ENCODE results near the gene TNFSF13.

Gene TNFSF13

DNA sequence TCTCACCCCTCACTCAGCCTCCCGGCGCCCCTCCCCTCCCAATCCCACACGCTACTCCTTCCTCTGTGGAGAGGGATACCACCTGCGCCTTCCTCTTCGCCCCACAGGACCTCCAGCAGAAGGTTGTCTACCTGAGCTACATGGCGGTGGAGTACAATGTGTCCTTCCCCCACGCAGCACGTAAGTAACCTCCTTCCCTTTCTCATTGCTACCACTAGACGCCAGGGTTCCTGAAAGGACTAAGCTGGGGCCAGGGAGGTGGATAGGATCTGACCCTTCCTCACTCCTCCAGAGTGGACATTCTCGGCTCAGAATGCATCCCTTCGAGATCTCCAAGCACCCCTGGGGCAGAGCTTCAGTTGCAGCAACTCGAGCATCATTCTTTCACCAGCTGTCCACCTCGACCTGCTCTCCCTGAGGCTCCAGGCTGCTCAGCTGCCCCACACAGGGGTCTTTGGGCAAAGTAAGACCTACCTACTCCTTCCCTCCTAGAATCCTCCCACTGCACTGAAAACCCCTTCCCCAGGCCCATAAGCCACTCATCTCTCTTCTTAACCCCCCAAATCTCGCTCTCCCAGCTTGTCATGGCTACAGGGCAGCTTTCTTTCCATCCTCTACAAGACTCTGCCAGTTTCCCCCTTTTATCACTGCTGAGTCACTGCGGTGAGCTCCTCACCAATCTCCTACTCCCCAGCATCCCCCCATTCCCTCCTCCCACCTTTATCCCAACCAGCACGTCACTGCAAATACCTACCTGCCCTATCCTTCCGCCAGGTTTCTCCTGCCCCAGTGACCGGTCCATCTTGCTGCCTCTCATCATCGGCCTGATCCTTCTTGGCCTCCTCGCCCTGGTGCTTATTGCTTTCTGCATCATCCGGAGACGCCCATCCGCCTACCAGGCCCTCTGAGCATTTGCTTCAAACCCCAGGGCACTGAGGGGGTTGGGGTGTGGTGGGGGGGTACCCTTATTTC is 22.3 kb downstream of the TNFSF13 start:
- Histone ChIP-seq H3F3A (ENCODE audit: control insufficient read depth, insufficient read depth) (peaks cover 49% of the 10 kb centered on the region), H3K27me3 (ENCODE audit: control insufficient read depth, low read length) (no peaks in the 10 kb centered on the region), H3K36me3 (ENCODE audit: control insufficient read depth, low read length) (peaks cover 77% of the 10 kb centered on the region), H3K27ac (ENCODE audit: low read depth, low read length) (no peak overlapping the region), H3K79me2 (ENCODE audit: control insufficient read depth, low read length) (peaks cover 39% of the 10 kb centered on the region), H3K9me2 (replicated peaks; ENCODE audit: control insufficient read depth, low read length) (no peaks in the 10 kb centered on the region), H3K4me1 (ENCODE audit: control insufficient read depth, low read length) (peaks cover 72% of the 10 kb centered on the region), H3K9me3 (ENCODE audit: control insufficient read depth, insufficient read depth, low read length) (no peaks in the 10 kb centered on the region), H4K20me1 (ENCODE audit: control insufficient read depth, insufficient read depth, low read depth, low read length) (peaks cover 5% of the 10 kb centered on the region; the same call in 1 of the 2 replicates), H3K4me3 (ENCODE audit: low read length) (no peak overlapping the region), H3K4me2 (ENCODE audit: low read length) (no peak overlapping the region)
- TF ChIP-seq CTCF (IDR thresholded peaks at IDR 0.05; ENCODE audit: low read depth, low read length, poor library complexity, severe bottlenecking) = no peak
- no peak for TF ChIP-seq EZH2phosphoT487 (IDR thresholded peaks at IDR 0.05; ENCODE audit: borderline replicate concordance, low read length)

DNA sequence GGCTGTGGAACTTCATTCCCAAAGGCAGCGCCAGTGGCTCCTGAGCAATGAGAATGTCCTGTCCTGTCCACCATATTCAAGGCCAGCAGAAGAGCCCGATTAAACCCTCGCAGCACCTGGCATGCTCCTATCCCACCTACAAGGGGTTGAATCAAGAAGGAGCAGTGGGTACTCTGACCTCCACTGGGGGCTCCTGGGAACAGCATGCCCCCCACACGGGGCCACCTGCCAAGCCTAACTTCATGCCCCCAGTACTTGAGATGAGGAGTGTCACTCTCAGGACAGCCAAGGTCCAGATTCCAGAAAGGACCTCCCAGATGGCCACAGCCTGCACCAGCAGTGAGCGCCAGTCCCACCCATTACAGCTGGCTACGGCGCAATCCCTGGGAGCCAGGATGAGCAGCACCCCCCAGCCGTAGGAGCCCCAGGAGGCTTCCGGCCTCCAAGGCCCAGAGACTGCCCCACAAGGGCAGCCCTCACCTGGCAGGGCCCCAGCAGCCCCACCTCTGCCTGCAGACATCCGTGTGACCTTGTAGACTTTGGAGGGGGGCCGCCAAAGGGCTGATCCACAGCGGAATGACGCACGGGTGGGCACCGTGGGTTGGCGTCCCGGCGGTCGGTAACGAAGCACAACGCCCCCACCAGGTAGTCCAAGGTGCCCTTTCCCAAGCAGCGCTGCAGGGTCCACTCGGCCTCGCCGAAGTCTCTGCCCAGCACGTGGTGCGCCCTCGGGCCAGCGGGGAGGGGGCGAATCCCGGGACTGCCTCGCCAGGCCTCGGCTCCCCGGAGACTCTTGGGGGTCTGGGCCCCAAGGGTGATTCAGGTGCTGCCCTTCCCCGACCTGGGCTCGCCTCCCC is 24.1 kb downstream of the TNFSF13 start:
- H3K4me3 ChIP-seq (ENCODE audit: low read length) = peak overlapping the region; percentile 93
- H3K27ac ChIP-seq (ENCODE audit: low read depth, low read length) = peak overlapping the region; percentile 82
- no peak for TF ChIP-seq CTCF (IDR thresholded peaks at IDR 0.05; ENCODE audit: low read depth, low read length, poor library complexity, severe bottlenecking)
- TF ChIP-seq EZH2phosphoT487 (IDR thresholded peaks at IDR 0.05; ENCODE audit: borderline replicate concordance, low read length) = no peak
- peak overlapping the region; percentile 85 for H3K4me2 ChIP-seq (ENCODE audit: low read length)
- peaks cover 55% of the 10 kb centered on the region for H3K4me1 ChIP-seq (ENCODE audit: control insufficient read depth, low read length)
- H3K79me2 ChIP-seq (ENCODE audit: control insufficient read depth, low read length) = peaks cover 42% of the 10 kb centered on the region
- H3K36me3 ChIP-seq (ENCODE audit: control insufficient read depth, low read length) = peaks cover 74% of the 10 kb centered on the region
- no peaks in the 10 kb centered on the region for H3K9me2 ChIP-seq (replicated peaks; ENCODE audit: control insufficient read depth, low read length)
- no peaks in the 10 kb centered on the region for H4K20me1 ChIP-seq (ENCODE audit: control insufficient read depth, insufficient read depth, low read depth, low read length)
- no peaks in the 10 kb centered on the region for H3K27me3 ChIP-seq (ENCODE audit: control insufficient read depth, low read length)
- peaks cover 32% of the 10 kb centered on the region for H3F3A ChIP-seq (ENCODE audit: control insufficient read depth, insufficient read depth)
- no peaks in the 10 kb centered on the region for H3K9me3 ChIP-seq (ENCODE audit: control insufficient read depth, insufficient read depth, low read length)

DNA sequence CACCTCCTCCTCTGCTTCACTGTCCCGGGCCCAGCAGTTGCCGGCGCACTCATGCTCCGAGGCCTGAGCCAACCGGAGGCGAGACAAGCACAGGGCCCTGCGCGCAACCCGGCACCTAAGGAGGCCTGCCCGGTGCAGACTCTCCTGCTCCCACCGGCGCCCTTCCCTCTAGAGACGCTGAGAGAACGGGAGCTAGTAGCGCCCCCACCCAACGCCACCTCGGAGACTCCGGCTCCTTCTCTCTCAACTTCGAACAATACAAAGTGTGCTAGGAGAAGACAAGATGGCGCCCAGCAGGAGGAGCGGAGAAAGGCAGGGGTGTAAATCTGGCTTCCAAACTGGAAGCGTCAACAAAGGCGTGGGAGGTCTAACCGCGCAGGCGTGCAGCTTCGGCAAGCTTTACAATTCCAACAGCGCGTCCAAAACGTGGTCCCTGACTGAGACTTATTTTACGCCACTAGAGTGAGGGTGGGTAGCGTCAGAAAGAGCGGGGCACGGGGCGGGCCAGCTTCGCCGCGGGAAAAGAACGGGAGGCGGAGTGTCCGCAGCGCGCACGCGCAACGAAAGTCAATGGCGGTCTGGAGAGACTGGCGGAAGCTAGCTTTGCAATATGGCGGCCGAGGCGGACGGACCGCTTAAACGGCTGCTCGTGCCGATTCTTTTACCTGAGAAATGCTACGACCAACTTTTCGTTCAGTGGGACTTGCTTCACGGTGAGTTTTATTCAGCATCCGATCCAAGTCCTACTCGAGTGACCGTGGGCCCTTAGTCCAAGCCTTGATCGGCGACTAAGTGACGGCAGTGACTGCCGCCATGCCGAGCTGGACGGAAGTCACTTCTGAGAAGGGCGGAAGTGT is 24.9 kb downstream of the TNFSF13 start, which contains the start of gene MPDU1:
TSS of gene MPDU1 (plus strand) at position 600 of the 857 bp plus-strand sequence. CDS start at position 611, 11 bp downstream.
- no peaks in the 10 kb centered on the region for H3K9me2 ChIP-seq (replicated peaks; ENCODE audit: control insufficient read depth, low read length)
- peaks cover 73% of the 10 kb centered on the region for H3K36me3 ChIP-seq (ENCODE audit: control insufficient read depth, low read length)
- H3K27me3 ChIP-seq (ENCODE audit: control insufficient read depth, low read length) = no peaks in the 10 kb centered on the region
- H3K4me3 ChIP-seq (ENCODE audit: low read length) = peak within 1 kb of the TSS; percentile 93
- H3K27ac ChIP-seq (ENCODE audit: low read depth, low read length) = peak within 1 kb of the TSS; percentile 82
- H4K20me1 ChIP-seq (ENCODE audit: control insufficient read depth, insufficient read depth, low read depth, low read length) = no peaks in the 10 kb centered on the region
- no peak for TF ChIP-seq EZH2phosphoT487 (IDR thresholded peaks at IDR 0.05; ENCODE audit: borderline replicate concordance, low read length)
- TF ChIP-seq CTCF (IDR thresholded peaks at IDR 0.05; ENCODE audit: low read depth, low read length, poor library complexity, severe bottlenecking) = peak; percentile 29
- H3F3A ChIP-seq (ENCODE audit: control insufficient read depth, insufficient read depth) = peaks cover 23% of the 10 kb centered on the region
- peak within 1 kb of the TSS; percentile 85 for H3K4me2 ChIP-seq (ENCODE audit: low read length)
- peaks cover 47% of the 10 kb centered on the region for H3K4me1 ChIP-seq (ENCODE audit: control insufficient read depth, low read length)
- peaks cover 42% of the 10 kb centered on the region for H3K79me2 ChIP-seq (ENCODE audit: control insufficient read depth, low read length)
- H3K9me3 ChIP-seq (ENCODE audit: control insufficient read depth, insufficient read depth, low read length) = no peaks in the 10 kb centered on the region
